Stimulated activated CD8-positive, alpha-beta memory T cell treated with anti-CD3 and anti-CD28 coated beads, Interleukin-4, amount 100 ng/mL, for 48 hours (primary cell): ENCODE measurements around the gene CEP350.

Source experiments
- DNase-seq: peaks from one replicate; pipeline ENCODE4 v3.0.0-alpha.2; 2020

CEP350 gene

DNA sequence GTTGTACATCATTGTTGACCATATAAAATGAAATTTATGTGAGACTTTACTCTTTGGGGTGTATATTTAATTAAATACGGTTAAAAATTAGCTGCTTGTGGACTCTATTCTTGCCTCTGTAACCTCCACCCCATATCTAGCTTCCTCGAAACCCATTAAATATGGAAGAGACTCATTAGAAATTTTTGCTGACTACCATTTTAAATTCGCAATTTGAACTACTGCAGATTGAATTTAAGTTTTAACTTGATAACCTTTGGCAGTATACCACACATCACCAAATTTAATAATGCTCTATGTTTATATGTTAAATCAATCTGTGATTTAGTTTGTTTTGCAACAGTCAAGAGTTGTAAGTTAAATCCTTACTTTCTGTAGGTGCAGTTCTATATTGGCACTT lies 111.5 kb downstream of the CEP350 start:
- DNase-seq: no peak

DNA sequence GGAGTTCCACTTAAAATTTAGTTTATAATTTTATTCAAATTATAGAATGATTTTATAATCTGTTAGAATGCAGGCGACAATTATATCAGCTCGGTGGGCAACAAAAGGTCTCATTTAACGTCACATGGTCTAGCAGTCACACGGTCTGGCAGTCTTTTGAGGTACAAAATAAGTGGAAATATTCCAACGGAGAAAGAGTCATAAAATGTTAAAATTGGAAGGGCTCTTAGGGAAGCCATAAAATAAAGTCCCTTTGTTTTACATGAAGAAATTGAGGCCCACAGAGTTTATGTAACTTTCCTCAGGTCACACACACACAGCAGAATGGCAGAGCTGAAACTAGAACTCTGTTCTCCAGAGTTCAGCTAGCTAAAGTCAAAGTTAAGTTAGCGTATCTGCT lies 115.7 kb downstream of the CEP350 start:
- no peak for DNase-seq

DNA sequence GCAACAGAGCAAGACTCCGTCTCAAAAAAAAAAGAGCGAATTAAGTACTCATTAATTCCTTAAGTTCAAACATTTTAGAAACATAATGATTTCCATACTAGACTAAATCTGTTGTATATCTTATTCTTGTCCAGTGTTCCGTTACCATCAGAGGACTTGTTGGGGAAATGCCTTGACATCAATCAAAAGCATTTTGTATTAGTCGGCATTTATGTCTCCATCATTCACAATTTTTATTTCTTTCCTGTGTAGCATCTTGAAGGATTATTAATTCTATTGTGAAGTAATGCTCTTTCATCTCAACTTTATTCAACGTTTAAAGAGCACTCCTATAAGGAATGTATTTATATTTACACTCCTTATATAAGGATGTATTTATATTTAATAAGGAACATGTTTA lies 117.1 kb downstream of the CEP350 start:
- no peak for DNase-seq

DNA sequence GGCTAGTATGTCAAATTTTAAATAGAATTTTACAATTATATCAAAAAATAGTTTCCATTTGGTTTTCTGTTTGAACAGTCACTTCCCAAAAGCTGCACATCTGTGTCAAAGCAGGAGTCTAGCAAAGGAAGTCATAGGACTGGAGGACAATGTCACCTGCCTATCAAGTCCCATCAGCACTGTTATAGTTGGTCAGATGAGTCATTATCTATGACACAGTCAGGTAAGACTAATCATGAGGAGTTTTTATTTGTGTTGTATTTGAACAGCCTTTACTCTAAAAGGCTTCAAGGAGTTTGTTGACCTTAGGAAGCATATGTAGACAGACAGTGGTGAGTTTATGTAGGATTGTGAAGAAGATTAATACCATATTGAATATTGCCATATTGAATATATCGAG lies 125.8 kb downstream of the CEP350 start:
- DNase-seq: no peak

DNA sequence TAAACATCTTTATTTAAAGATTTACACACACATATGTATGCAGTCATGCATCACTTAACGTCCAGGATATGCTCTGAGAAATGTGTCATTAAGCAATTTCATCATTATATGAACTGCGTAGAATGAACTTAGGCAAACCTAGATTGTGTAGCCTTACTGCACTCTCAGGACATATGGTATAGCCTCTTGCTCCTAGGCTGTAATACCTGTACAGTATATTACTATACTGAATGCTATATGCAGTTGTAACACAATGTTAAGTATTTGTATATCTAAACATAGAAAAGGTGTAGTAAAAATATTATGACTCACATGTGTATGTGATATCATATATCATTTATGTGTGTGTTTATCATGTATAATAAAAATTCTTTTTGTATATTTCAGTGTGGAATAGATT lies 126.9 kb downstream of the CEP350 start:
- DNase-seq: no peak

DNA sequence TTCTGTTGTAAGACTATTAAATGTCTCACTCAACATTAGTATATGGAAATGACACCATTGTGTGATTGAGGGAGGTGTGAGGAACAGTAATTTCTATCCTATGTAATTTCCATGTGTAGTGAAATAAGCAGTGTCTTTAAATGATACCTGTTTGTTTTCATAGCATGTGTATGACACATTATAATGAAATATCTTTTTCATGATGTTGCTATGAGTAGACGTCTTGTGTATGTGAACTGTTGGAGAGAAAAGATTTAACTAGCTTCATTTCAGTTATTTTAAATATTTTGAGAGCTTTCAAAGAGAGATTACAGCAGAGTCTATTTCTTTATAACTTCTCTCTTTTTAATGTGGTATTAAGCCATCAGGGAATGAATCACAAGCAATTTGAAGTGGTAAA lies 128.6 kb downstream of the CEP350 start:
- DNase-seq: no peak

DNA sequence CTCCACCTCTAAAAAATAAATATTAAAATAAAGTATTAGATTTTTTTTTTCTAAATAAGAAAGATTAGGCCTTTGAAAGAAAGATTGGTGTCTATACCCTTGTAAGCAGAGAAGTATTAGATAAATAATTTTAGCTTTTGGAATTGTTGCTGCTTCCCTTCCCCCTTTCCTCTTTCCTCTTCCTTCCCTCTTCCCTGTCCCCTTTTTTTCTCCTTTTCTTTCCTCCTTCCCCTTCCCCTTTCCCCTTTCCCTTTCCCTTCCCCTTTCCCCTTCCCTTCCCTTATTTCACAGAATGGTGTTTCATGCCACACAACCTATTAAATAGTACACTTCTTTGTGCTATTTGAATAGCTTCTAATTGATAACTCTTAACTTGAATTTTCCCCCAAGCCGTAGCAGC lies 130.3 kb downstream of the CEP350 start:
- no peak for DNase-seq

DNA sequence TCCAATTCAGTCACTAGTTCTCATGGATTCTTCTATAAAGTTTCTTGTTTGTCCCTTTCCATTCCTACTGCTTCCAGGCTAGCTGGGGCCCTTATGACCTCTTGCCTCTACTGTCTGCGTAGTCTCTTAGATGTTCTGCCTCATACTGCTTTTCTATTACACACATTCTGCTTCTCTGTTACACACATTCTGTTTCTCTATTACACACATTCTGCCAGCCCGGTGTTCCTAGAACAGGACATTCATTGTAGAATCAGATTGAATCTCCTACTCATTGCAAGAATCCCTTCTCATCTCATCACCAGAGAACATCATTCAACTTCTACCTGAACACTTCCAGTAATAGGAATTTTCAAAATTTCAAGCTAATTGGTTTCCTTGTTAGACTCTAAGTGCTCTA lies 130.7 kb downstream of the CEP350 start:
- DNase-seq: no peak

DNA sequence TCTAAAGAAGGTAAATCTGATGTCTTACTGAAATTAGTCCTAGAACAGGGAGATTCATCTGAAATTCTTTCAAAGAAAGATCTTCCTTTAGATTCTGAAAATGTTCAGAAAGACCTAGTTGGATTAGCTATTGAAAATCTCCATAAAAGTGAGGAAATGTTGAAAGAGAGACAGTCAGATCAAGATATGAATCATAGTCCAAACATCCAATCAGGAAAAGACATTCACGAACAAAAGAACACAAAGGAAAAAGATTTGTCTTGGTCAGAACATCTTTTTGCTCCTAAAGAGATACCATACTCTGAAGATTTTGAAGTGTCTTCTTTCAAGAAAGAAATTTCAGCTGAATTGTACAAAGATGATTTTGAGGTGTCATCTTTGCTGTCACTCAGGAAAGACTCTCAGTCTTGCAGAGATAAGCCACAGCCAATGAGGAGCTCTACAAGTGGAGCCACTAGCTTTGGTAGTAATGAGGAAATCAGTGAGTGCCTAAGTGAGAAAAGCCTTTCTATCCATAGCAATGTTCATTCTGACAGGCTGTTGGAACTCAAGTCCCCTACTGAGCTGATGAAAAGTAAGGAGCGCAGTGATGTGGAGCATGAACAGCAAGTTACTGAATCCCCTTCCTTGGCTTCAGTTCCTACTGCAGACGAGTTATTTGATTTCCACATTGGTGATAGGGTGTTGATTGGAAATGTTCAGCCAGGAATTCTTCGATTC lies 138.5 kb downstream of the CEP350 start:
- no peak for DNase-seq

DNA sequence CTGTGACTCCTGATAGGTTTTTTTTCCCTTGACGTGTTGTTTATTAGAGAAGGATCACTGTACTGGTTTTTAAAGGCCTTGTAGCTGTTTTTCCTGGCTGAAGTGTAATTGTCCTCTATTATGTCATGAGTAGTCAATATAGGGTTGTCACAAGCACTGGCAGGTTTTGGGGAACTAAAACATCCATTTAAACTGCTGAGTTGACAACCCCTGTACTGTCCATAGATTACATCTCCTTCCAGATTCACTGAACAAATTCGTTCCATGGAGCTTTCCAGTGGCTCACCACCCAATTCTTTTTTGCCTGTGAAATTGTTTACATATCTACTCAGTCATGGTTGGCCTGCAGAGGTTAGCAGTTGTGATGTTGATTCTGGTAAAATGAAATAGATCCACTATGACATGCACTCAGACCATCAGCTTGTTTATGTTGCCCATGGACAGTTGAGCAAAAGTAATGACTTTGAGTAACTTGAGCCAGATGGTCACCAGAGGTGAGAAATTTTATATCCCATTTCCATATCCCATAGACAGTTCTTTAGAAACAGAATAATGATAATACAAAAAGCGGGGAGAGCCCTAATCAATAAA lies 140.2 kb downstream of the CEP350 start:
- no peak for DNase-seq

DNA sequence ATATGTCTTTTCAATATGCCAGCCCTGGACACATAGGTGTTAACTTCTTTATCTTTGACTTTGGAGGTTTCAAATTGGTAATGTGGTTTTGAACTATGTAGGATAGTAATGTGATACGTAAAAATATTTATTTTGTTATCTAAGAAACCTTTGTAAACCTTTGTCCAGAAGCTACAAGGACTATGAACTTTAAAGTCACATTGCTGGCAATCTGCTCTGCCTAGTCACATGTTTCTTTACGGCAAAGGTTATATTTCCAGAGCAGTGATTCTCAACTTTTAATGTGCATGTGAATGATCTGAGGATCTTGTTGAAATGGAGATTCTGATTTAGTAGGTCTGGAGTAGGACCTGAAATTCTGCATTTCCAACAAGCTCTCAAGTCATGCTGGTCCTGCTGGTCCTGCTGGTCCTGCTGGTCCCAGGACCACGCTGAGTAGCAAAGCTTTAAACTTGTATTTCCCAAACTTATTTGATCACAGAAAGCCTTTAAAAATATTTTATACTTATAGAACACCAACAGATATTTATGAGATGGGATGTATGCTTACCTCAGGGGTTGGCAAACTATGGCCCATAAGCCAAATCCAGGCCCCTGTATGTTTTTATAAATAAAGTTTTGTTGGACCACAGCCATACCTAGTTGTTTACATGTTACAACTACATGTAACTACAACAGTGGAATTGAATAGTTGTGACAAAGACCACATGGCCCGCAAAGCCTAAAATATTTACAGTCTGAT lies 142.1 kb downstream of the CEP350 start:
- DNase-seq: no peak

DNA sequence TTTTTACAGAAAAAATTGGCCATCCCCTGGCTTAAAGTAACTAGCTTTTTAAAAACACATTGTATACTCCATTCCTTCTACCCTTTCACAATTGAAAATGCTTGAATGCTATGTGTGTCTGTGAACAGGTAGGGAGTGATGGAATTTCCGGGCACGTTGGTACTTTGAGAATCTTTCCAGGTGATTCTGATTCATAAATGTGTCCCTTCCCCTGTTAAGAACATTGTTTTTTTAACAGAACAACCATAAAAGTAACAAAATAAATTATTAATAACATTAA lies 142.7 kb downstream of the CEP350 start:
- DNase-seq: no peak

DNA sequence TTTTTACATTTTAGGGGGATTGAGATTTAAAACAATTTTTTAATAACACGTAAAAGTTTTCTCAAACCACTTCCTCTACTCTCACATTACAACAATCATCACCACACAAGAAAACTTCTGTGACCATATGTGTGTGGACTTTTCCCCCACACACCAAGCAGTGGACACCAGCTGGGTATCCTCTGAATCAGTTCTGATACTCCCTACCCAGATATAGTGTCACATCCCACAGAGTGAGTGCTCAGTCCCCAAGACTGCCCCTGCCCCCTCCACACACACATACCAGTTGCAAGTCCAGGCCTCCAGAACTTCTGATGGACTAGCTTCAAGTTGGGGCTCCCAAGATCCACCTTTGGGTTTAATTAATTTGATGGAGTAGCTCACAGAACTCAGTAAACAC lies 146.8 kb downstream of the CEP350 start:
- no peak for DNase-seq

DNA sequence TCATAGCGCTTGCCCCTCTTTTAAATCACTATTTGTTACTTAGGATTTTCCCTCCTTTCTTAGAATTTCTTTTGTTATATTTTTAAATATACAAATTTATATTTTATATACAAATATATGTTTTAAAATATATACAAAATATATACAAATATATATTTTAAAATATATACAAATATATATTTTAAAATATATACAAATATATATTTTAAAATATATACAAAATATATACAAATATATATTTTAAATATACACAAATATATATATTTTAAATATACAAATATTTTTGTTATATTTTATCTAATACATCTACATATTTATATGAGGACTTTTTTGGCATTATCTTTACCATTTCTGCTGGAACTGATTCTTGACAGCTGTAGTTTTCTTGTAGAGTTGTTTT lies 149.2 kb downstream of the CEP350 start:
- DNase-seq: no peak

DNA sequence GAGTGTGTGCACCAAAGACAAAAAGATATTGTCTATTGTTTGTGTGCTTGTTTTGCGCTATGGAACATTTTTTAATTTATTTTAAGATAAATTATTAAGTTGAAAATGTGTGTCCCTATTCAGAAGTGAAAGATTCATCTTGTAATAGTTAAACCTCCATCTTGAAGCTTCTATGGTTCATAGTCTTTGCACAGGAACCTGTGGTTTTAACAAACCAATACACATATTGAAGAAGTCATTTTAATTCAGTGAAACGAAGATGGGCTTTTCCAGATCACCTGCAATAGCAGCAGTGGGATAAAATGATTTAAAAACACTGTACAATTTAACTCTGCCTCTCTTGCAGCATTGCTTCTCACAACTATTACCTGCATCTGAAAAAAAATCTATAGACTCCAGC lies 157.5 kb downstream of the CEP350 start:
- no peak for DNase-seq

DNA sequence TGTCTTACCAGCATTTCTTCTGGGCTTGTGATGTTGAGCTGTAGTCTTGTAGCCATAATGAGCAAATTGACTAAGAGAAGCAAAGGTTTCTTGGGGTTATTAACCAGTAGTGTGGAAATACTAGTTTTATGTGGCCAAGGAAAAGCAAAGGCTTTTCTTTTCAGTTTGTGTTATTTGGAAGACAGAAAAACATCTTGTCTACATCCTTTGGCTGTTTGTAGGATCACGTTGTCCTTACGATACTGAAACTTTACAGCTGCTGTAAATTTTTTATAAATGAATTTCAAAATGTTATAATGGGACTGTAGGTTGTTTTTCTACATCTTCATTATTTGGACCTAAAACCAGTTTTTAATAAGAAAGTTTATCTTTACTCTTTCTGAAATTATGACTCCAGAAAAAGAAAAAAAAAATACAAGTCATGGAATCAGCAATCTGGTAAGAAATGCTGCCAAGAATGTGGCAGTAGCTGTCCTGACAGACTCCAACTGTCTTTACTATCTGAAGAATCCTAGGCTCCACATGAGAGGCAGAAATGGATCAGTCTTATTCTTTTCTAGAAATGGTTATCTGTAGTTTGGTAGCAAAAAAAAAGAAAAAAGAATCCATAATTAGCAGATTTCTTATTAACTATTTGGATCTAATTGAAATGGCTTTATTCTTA lies 158.5 kb downstream of the CEP350 start:
- DNase-seq: no peak

DNA sequence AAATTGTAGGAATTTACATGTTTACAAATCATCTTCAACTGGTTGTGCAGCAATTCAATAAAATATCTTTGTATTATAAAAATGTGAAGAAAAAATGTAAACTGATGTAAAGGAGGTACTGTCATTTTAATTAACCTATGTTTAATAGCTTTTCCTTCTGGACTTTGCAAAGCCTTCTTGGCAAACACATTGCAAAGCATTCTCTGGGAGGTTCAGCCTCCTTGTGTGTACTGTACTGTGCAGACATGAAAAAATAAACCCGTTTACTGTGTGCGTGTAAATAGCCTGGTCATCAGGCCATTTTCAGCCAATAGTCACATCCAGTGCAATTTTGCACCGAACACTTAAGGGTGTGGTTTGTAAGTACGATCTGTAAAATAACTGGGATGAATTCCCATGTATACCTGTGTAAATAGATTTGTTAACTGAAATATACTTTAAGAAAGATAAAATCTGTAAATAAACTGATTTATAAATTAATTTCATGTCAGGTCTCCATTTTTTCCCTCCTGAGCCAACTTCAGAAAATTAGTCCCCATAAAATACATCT lies 159.9 kb downstream of the CEP350 start:
- no peak for DNase-seq

DNA sequence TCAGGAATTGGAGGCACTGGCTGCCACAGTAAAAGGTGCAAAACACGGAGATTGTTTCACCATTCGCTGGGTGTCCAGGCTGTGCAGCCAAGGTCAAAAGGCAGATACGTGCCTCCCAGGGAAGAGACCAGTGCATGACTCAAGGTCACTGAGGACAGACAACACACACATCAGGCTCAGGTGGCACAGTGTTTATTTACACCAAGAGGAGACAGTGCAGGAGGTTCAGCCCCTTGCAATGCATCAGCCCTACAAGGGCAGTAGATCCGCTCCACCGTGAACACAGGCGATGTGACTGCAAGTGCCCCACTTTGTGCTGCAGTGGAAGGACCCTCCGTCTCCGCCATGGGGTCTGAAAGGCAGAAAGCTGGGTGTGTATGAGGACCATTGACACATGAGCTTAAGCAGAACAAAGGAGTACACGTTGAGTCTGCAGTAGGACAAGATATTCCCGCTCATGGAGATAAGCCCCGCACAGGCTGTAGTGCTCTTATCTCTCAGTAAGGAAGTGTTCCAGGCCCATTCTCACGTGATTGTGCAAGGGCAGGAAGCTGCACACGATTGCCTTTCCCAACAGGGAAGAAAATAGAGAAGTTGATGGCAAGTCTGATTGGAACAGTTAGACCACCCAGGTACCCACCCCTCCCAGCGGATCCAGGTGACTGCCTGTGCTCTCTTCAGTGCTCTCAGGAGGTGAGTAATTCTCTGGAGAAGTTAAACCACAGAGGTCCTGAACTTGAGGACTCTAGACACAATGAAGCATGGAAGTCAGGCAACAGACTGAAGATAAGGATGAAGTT lies 162.6 kb downstream of the CEP350 start:
- no peak for DNase-seq

DNA sequence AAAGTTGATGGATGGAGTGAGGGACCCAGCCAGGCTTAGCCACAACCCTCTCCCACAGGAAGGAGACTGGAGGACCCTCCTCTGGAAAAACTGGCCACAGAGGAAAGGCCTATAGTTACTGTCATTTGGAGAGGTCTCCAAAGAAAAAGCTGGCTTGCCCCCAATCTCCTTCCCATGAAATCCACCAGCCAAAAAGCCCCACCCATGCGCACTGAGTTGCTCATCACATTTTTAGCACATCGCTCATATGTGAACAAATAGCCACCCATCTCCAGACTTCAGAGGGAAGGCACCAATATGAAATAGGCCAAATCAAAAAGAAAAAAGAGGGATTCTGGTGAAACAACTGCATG lies 163.1 kb downstream of the CEP350 start:
- no peak for DNase-seq

DNA sequence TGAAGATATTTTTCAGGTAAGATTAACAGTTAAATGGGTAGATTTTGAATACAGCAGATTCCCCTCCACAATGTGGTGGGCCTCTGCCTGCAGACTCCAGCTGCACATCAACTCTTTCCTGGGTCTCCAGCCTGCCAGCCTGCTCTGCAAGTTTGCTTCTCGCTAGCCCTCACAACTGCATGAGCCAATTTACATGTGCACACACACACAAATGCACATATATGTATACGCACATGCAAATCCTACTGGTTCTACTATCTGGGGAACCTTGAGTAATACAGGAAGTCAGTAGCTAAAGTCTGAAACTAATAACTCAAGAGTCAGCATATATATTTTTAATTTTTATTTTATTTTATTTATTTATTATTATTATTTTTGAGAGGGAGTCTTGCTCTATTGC lies 165.2 kb downstream of the CEP350 start:
- DNase-seq: no peak

DNA sequence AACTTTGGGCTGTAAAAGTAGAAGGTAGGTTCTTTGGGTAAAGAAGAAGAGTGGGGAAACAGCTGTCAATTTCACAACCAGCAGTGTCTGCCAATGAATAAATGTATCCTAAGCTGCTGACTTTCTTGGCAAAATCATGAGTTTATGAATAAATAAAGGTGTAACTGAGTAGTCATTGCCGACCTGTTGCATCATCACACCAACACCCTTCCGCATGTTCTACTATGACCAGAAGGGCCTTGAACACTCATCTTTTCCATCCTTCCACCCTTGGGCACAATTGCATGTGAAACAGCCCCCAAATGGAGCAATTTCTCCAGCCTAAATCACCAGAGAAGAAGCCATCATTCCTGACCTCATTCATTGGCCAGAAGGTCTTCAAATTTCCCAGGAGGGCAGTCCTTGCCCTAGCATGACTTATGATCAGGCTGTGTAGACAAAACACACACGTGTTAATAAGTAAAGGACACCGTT lies 168.9 kb downstream of the CEP350 start:
- DNase-seq: no peak

DNA sequence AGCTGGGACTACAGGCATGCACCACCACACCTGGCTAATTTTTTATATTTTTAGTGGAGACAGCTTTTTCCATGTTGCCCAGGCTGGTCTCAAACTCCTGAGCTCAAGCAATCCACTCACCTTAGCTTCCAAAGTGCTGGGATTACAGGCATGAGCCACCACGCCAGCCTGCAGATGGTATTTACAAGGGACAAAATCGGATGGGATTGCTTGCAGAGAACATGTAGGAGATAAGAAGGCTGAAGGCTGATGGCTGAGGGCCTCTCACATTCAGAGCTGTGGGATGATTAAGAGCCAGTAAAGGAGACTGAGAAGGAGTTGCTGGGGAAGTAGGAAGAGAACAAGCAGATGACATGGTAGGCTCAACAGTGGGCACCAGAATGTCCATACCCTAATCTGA lies 176.0 kb downstream of the CEP350 start:
- no peak for DNase-seq

DNA sequence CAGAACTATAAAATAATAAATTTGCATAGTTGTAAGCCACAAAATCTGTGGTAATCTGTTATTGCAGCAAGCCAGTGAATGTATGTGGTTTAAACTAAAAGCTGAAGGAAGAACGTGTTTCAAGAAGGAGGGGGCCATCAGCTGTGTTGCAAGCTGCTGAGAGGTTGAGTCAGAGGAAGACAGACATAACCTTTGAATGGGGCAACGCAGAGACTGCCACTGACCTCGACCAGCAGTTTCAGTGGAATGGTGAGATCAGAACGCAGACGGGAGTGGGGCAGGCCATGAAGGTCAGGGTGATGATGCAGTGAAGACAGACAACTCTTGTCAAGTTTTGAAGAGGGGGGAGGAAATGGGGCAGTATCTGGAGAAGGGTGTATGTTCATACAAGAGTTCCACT lies 176.9 kb downstream of the CEP350 start:
- peak; percentile 52 for DNase-seq
